Inflammatory macrophage treated with lipopolysaccharide for 4 hours (primary cell): Measurements from ENCODE around the gene CCDC34.

Source experiments
- DNase-seq: peaks from one replicate; pipeline ENCODE4 v3.0.0-alpha.2; 2020

Gene CCDC34

DNA sequence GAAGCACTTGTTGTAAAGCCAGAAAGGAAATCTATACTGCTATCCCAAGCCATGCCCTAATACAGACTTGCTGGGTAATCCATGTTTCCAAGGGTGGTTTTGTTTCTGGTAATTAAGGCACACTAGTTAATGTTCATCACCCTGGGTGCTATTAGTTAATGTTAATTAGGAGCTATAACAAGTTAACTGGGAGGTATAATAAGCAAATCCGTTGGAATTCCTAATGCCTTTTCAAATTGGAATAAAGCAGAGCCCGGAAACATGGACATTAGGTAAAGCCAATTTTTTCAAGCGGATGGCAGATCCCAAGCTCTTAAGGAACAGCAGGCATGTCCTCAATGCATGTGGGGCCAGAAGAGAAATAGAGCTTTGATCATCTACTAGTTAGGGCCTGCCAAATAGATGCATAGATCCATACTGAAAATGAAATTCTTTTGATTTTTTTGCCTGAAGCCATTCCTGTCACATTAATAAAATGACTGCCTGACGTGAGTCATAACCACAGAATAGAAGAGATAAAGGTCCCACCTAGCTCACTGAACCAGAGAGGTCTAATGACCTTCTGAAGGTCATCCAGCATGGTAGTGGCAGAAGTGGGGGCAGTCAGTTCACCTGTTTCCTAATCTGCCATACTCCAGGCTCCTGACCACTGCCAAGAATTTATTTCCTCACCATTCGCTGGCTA lies 28.5 kb upstream of the CCDC34 start:
- DNase-seq = no peak

GRCh38 chr11:27390318-27391295 lies 27.6 kb upstream of the CCDC34 start:
- DNase-seq = no peak

- DNase-seq = no peak
These were observed 25.9 kb upstream of the CCDC34 start for GRCh38 chr11:27388869-27389268.

- DNase-seq = no peak
These were observed 25.0 kb upstream of the CCDC34 start for GRCh38 chr11:27388001-27388400.

DNA sequence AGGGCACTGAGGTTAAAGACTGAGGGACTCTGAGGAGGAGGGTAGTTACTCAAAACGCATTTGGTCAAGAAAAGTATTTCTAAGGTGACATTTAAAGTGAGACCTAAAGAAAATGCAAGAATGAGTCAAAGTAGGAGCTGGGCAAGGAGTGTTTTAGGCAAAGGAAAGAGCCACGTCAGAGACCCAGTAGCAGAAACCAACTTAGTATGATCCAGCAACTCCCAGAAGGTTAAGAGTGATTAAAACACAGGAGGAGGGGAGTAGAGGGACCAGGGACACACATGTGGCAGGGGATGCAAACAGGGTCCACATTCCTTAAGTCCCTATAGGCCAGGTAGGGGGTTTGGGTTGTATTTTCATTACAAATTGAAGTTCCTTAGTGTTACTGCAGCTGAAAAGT lies 24.3 kb upstream of the CCDC34 start:
- no peak for DNase-seq

GRCh38 chr11:27386181-27386845 lies 23.3 kb upstream of the CCDC34 start:
- no peak for DNase-seq

DNA sequence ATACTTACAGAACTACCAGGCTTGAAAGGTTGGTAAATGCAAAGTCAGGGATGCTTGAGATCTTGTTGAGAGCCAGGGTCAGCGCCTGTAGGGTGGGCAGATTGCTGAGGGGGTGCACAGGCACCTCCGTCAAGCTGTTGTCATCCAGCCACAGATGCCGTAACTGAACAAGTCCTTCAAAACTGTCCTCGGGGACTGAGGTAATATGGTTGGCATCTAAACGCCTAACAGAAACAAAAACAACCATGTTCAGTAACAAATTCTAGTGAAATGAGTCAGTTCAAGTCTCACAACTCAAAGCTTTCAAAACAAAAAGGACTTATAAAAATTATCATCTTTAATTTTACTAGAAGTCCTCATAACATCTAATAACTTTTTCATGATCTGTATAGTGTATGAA lies 22.2 kb upstream of the CCDC34 start:
- no peak for DNase-seq

GRCh38 chr11:27384227-27384626 lies 21.2 kb upstream of the CCDC34 start:
- no peak for DNase-seq

DNA sequence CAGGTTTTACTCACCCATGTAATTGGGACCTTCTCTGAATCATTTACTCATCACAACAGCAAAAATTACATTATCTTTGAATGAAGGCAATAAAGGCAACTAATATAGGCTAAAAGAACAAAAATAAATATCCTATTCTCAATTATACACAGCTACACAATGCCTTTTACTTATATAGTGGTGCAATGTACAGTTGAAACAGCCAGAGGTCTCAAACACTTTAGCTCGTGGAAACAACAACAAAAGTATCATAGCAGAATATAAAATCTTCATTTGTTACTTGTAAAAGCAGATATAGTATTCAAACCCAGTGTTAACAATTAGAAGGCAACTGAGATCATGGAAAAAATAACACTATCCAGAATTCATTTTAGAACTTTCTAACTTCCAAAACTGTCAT lies 20.6 kb upstream of the CCDC34 start:
- no peak for DNase-seq

- no peak for DNase-seq
These were observed 18.2 kb upstream of the CCDC34 start for GRCh38 chr11:27381238-27381666.

GRCh38 chr11:27380771-27381170 lies 17.8 kb upstream of the CCDC34 start:
- DNase-seq = no peak

DNA sequence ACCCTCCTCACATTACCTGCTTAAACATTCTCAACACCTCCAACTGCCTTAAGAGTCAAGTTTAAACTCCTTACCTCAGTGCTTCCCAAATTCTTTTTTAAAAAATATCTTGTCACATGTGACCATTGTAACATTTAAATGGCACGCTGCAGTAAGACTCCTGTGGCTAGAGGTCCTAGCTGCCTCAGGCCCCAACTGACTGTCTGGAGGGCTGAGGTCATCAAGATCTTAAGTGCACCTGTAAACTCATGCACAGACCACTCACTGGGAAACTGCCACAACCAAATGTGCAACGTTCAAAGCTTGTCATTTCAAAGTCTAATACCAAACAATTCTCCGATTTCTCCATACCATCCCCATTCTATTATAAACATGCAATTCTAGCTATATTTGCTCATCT lies 16.4 kb upstream of the CCDC34 start:
- DNase-seq = no peak

GRCh38 chr11:27375370-27375769 lies 12.4 kb upstream of the CCDC34 start:
- no peak for DNase-seq

DNA sequence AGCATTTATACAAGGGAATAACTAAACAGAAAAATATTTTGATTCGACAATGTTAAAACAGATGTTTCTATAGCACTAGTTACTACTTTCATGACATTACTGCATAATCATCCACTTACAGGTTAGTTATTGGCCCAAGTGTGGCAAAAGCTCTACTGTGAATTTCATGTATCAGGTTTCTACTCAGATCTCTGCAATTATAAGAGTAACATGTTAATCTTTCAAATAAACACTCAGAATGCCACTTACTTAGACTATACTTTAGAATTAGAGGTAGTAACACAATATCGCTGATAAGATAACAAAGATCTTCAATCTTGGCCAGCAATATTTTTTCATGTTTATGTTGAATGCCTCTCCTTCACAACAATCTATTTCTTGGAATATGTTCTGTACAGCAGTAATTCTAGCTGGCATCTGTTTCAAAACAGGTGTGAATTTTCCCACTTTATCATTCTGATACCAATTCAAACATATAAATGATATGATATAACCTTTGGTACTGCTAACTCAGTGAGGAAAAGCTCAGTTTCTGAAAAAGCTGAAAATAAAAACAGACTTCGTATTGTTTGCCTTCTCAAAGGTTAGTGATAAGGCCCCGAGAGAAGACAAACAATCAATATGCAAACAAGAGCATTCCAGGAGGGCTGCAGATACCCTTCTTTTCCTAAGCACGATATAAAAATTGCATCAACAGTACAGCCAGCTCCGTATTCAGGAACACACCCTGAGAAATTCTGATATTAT lies 11.0 kb upstream of the CCDC34 start:
- DNase-seq = no peak

DNA sequence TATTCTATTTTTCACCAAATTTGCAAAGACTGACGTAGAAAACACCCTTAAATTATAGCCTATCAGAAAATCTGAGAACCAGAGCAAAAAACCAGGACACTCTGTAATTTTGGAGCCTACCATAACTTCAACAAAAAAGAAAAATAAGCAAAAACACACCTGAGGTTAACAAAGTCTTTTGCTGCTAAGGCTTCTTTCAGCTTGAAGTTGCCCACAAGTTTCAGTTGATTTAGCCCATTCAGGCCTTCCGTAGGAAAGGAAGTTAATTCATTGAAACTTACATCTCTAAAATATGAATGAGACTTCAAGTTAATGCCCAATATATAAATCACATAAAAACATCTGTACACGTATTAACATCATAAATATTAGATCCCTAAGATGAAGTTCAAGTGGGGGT lies 10.4 kb upstream of the CCDC34 start:
- DNase-seq = no peak

DNA sequence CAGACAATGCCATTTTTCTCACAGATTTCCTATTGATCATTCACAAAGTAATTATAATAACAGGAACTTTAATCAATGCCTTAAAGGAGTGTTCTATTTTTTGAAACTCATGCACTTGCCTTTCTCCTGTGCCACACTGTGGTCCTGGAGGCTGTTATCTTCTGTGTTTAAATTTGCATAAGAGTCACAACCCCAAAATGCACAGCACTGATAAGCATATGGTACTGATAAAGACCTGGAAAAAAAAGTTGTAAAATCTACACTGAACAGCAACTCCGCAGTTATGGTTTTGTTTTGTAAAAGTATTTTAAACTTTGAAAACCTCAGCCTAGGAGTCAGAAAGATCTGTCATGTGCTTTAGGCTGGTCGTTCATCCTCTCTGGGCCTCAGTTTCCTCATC lies 9.1 kb upstream of the CCDC34 start:
- no peak for DNase-seq

DNA sequence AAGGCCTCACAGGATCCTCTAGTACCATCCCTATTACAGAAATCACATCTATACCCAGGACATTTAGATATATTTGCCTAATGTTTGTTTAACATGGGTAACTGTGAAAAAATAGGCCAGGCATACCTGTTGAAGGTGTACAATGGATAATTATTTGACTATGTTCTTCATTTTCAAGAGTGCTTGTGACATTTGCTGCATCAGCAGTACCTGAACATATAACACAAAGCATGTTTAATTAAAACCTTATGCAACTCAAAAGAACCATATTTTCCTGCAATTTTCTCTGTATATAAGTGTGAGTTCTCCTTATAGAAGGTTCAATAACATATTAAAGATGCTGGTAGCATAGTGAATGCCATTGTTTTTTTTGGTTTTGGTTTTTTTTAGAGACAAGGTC lies 8.5 kb upstream of the CCDC34 start:
- no peak for DNase-seq

GRCh38 chr11:27370374-27370773 lies 7.4 kb upstream of the CCDC34 start:
- DNase-seq = no peak

DNA sequence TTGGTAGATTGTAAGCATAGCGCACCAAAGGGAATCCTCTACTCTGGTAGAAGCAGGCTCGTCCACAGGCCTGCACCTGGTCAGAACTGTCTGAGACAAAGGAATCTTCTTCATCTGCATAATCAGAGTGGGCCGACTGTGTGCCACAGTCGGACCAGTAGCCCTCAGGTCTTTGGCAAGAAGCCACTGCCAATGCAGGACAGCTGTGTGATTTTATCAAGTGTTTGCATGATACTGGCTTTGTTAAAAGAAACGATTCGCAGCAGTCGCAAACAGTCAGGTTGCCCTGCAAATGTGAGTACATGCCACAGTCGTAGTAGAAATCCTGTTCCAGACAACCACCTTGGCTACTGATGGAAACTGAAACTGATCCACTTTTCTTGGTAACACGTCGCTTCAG lies 4.9 kb upstream of the CCDC34 start:
- no peak for DNase-seq

- no peak for DNase-seq
These were observed 632 bp upstream of the CCDC34 start for GRCh38 chr11:27363576-27364117.

DNA sequence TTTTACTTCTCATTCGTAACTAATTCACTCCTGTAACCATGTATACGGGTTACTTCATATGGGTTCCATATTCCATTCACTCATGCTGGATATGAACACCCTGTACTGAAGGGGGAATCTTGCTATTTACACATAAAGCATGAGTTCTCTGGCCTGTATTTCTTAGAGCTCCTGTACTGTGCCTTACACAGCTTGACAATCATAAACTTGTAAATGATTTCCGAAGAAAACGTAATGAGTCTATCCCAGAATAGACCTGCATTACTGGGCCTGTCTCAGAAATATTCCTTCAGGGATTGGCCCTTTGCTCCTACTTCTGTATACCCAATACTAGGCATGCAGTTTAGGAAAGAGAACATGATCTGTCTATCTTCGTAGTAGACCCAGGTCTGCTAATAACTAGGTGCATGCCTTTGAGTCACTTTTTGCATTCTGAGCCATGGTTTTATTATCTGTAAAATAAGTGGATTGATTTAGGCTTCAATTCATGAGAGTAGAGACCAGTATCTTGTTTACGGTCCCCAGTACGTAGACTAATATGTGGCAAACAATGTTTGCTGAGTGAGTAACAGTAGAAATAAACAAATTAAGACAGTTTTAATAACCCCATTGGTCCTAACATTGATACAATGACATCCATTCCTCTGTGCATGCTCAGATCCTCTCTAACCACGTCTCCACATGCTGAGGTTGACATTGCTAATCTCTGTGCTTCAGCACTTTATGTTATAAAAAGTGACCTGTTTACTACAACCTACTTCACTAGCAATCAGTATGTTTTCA lies 1.2 kb downstream of the CCDC34 start:
- DNase-seq = no peak

GRCh38 chr11:27358296-27358695 lies 4.7 kb downstream of the CCDC34 start:
- DNase-seq = peak; percentile 79
